HEK293T (cell line): ENCODE data around the gene PCGF1.

ENCODE experiments used
- BHLHE40 ChIP-seq: fragments of 450-650 bp; IDR thresholded peaks from 2 replicates; pipeline ENCODE4 v1.6.1; 2016; ENCODE audit warnings: mild to moderate bottlenecking, moderate library complexity, borderline replicate concordance
- FOXM1 ChIP-seq: fragments of 450-650 bp; IDR thresholded peaks from 2 replicates; pipeline ENCODE4 v1.6.1; 2017; ENCODE audit warnings: mild to moderate bottlenecking, borderline replicate concordance
- HDGF ChIP-seq: fragments of 450-650 bp; IDR thresholded peaks from 2 replicates; pipeline ENCODE4 v1.6.1; 2017; ENCODE audit warnings: antibody characterized with exemption, borderline replicate concordance
- SP1 ChIP-seq: fragments of 450-650 bp; IDR thresholded peaks from 2 replicates; pipeline ENCODE4 v1.6.1; 2017
- TARDBP ChIP-seq: fragments of 450-650 bp; IDR thresholded peaks from 2 replicates; pipeline ENCODE4 v1.6.1; 2016
- ZNF384 ChIP-seq: fragments of 450-650 bp; IDR thresholded peaks from 2 replicates; pipeline ENCODE4 v1.6.1; 2016

DNA sequence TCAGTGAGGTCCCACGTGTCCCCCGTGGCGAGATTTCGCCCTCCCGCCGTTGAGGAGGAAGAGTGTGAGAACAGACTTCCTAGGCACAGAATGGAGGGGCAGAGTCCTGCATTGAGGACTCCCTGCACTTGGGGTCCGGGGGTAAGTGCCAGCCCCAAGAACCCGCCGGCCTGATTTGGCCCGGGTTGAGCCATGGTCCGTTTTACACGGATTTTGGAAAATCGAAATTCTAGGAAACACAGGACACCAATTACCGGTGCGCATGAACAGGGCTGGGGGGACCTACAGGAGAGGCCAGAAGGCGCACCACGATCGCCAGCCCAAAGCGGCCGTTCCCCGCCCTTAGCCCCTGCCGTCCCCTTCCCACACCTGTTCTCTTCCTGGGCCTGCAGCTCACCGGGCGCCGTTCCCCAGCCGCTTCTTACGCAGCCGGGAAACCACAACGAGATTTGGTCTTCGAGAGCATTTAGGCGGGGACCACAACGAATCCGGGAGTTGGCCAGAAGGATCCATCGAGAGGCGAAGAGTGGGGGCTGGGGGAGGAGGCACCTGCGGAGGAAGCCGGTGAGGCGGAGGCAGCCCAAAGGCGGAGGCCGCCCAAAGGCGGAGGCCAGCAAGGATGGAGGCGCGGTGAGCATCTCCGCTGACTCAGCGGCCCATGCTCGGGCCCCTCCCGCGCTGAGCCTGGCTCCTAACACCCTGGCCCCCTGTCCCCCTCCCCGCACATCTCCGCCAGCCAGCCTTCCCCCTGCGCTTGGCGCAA, 6.3 kb upstream of the PCGF1 start:
- no peak for TF ChIP-seq SP1
- no peak for TF ChIP-seq BHLHE40
- TF ChIP-seq FOXM1 = no peak
- TF ChIP-seq ZNF384 = no peak
- TF ChIP-seq TARDBP = no peak
- no peak for TF ChIP-seq HDGF
